Osteoblast (primary cell): ENCODE data around the gene KIF15. TPM values are rescaled to one million over a fixed set of nuclear protein-coding genes. Genes with fewer than 3 reads are reported as not detected.

Experiments used
- DNase-seq: peaks from one replicate; pipeline ENCODE4 v3.0.0; 2011; ENCODE audit warnings: low spot score, mixed read lengths; ENCODE audit not compliant: insufficient read length; ENCODE audit errors: missing footprints
- H2AFZ ChIP-seq: 2 replicates; pipeline ENCODE4 v1.6.0; 2011; ENCODE audit warnings: mild to moderate bottlenecking, low read length
- H3K27ac ChIP-seq: 2 replicates; pipeline ENCODE4 v1.5.1; 2011; ENCODE audit warnings: mild to moderate bottlenecking, low read depth, low read length, moderate library complexity
- H3K27me3 ChIP-seq: 2 replicates; pipeline ENCODE4 v1.6.0; 2012; ENCODE audit warnings: mild to moderate bottlenecking, control low read depth, inconsistent platforms, low read length, moderate library complexity; ENCODE audit not compliant: insufficient read depth
- H3K36me3 ChIP-seq: 2 replicates; pipeline ENCODE4 v1.5.1; 2011; ENCODE audit warnings: mild to moderate bottlenecking, low read length, control low read depth, moderate library complexity; ENCODE audit not compliant: insufficient read depth
- H3K4me1 ChIP-seq: 2 replicates; pipeline ENCODE4 v1.5.1; 2011; ENCODE audit warnings: mild to moderate bottlenecking, low read length, control low read depth, moderate library complexity; ENCODE audit not compliant: insufficient read depth
- H3K4me2 ChIP-seq: 2 replicates; pipeline ENCODE4 v1.6.0; 2011; ENCODE audit warnings: mild to moderate bottlenecking, low read length; ENCODE audit not compliant: insufficient read depth
- H3K4me3 ChIP-seq: fragments of 200-600 bp; sonication (generic); 3 replicates; pipeline ENCODE4 v1.5.1; 2012; ENCODE audit warnings: mild to moderate bottlenecking, low read length, inconsistent platforms; ENCODE audit not compliant: insufficient read depth
- H3K79me2 ChIP-seq: 2 replicates; pipeline ENCODE4 v1.6.0; 2012; ENCODE audit warnings: mild to moderate bottlenecking, low read length, control low read depth, inconsistent platforms; ENCODE audit not compliant: insufficient read depth
- H3K9me3 ChIP-seq: 2 replicates; pipeline ENCODE4 v1.5.1; 2011; ENCODE audit warnings: low read depth, low read length, control low read depth
- H4K20me1 ChIP-seq: 2 replicates; pipeline ENCODE4 v1.6.0; 2012; ENCODE audit warnings: mild to moderate bottlenecking, low read length, control low read depth; ENCODE audit not compliant: insufficient read depth
- total RNA-seq: library from RNA; depleted of rRNA; stranded (reverse); fragments of >200 nt; gene quantifications from 2 replicates; pipeline ENCODE4 v1.2.3, GENCODE V29; 2012
- TF ChIP-seq, protein P1 (sequence below): IDR thresholded peaks from 2 replicates; pipeline ENCODE4 v1.5.1; 2011; ENCODE audit warnings: mild to moderate bottlenecking, low read depth, low read length, moderate library complexity; ENCODE audit errors: extremely low read depth

Gene KIF15
- total RNA-seq, 1 donor: 1.8 TPM

DNA sequence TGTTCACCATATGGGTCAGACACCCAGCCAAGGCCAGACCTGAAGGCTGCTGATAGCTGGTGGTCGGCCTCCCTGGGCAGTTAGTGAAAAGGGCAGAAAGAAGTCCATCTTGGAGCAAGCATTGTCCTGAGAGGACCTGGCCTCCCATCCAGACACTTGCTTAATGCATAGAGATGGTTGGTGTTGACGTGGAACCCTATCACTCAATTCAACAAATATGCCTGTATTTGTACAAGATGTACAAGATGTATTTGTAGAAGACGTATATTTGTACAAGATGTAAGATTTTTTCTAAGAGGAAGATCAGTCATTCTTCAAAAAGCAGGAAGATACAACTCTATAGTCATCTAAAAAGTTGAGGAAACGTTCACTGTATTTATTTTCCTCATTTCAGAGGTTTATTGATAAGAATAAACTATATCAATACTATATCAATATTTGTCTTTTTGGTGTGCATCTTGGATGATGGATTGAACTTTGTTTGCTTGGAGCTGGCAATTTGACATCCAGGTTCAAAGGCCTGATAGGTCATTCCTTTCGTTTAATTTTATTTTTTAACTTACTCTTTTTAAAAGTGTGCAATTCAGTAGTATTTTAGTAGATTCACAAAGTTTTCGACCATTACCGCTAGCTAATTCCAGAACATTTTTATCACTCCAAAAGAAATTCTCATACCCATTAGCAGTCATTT lies 106.0 kb downstream of the KIF15 start:
- Histone ChIP-seq H4K20me1 (no peaks in the 10 kb centered on the region), H3K4me3 (no peak overlapping the region), H3K4me2 (no peak overlapping the region), H3K9me3 (no peaks in the 10 kb centered on the region), H2AFZ (no peak overlapping the region), H3K27me3 (no peaks in the 10 kb centered on the region), H3K27ac (no peak overlapping the region), H3K36me3 (no peaks in the 10 kb centered on the region), H3K79me2 (peaks cover 4% of the 10 kb centered on the region), H3K4me1 (peaks cover 2% of the 10 kb centered on the region)
- TF ChIP-seq, protein P1, sequence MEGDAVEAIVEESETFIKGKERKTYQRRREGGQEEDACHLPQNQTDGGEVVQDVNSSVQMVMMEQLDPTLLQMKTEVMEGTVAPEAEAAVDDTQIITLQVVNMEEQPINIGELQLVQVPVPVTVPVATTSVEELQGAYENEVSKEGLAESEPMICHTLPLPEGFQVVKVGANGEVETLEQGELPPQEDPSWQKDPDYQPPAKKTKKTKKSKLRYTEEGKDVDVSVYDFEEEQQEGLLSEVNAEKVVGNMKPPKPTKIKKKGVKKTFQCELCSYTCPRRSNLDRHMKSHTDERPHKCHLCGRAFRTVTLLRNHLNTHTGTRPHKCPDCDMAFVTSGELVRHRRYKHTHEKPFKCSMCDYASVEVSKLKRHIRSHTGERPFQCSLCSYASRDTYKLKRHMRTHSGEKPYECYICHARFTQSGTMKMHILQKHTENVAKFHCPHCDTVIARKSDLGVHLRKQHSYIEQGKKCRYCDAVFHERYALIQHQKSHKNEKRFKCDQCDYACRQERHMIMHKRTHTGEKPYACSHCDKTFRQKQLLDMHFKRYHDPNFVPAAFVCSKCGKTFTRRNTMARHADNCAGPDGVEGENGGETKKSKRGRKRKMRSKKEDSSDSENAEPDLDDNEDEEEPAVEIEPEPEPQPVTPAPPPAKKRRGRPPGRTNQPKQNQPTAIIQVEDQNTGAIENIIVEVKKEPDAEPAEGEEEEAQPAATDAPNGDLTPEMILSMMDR: no peak
- no peak for DNase-seq

DNA sequence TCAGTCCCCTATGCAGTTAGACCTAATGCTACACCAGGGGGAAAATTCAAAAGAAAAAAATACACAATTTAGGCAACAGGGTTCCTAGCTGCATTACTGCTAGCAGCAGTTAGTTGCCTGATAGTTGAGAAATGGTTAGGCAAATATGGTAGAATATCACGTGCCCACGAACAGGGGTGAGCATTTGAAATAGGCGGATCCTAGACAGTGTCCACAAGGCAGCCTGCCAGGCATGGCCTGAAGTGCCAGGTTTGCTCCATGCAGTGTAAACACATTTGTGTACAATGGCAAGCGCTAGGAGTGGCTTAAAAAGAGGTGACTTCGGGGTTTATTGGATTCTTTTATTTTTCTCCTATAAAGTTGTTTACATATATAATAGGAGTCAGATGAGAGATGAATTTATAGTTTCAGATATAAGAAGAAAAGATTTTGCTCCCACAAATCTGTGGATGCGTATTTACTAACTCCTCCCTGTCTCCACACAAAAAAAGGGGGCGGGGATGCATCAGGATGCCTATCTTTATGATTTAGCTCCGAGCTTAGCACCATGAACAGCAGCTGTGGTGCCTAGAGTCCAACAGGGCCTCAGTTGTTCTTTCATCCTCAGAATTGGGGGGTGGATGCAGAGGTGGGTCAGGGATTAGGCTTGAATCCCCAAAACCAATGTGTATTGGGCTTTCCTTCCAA lies 108.9 kb downstream of the KIF15 start:
- Histone ChIP-seq H3K4me1 (no peaks in the 10 kb centered on the region), H2AFZ (no peak overlapping the region), H3K27me3 (no peaks in the 10 kb centered on the region), H3K9me3 (no peaks in the 10 kb centered on the region), H3K27ac (no peak overlapping the region), H4K20me1 (no peaks in the 10 kb centered on the region), H3K79me2 (no peaks in the 10 kb centered on the region), H3K4me2 (no peak overlapping the region), H3K36me3 (no peaks in the 10 kb centered on the region), H3K4me3 (no peak overlapping the region)
- TF ChIP-seq, protein P1: no peak
- DNase-seq: no peak

DNA sequence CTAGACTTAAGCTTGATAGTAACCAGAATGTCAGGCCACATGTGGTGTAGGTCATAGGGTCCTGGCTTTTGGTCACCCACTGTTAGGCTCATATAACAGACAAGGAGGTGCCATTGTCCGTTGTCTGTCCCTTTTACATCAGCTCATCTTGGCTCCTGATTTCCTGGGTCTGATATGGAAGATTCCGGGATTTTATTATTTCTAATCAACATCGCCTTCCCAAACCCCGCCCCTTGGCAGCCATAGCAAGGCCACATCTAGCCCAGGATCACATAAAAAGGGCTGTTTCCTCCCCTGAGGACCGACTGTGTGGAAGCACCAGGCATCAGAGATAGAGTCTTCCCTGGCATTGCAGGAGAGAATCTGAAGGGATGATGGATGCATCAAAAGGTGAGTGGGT lies 112.7 kb downstream of the KIF15 start, which contains the start of gene TGM4:
TGM4 (plus strand) TSS at position 301 of the 400 bp plus-strand sequence; CDS start at position 372, 71 bp downstream.
- no peaks in the 10 kb centered on the region for H3K4me1 ChIP-seq
- TF ChIP-seq, protein P1: no peak
- H3K27ac ChIP-seq: no peak within 1 kb of the TSS
- no peaks in the 10 kb centered on the region for H3K27me3 ChIP-seq
- no peaks in the 10 kb centered on the region for H3K9me3 ChIP-seq
- DNase-seq: no peak
- no peaks in the 10 kb centered on the region for H3K36me3 ChIP-seq
- H4K20me1 ChIP-seq: no peaks in the 10 kb centered on the region
- H3K79me2 ChIP-seq: no peaks in the 10 kb centered on the region
- no peak within 1 kb of the TSS for H2AFZ ChIP-seq
- H3K4me2 ChIP-seq: no peak within 1 kb of the TSS
- H3K4me3 ChIP-seq: no peak within 1 kb of the TSS

DNA sequence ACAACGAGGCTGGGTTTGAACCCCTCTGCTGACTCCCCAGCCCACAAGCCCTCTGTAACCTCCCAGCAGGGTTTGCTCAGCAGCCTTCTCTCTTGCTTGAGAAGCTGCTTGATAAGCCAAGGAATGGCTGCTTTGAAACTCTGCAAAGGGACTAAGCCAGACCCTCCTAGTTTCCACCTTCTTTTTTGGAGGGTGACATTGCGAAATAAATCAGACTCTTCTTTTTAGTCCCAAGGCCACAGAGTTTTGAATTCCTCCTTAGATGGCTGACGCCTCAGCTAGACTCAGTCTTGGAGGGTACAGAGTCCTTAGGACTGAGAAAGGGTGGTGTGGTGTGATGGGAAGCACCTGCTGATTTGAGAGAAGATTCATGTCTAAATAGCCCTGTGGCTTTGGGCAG lies 114.0 kb downstream of the KIF15 start:
- Histone ChIP-seq H4K20me1 (no peaks in the 10 kb centered on the region), H3K79me2 (no peaks in the 10 kb centered on the region), H3K27me3 (no peaks in the 10 kb centered on the region), H2AFZ (no peak overlapping the region), H3K4me3 (no peak overlapping the region), H3K9me3 (no peaks in the 10 kb centered on the region), H3K4me2 (no peak overlapping the region), H3K36me3 (no peaks in the 10 kb centered on the region), H3K27ac (no peak overlapping the region), H3K4me1 (no peaks in the 10 kb centered on the region)
- no peak for DNase-seq
- TF ChIP-seq, protein P1: no peak
